IPS DF 6.9 (cell line): Measurements from ENCODE around the gene METTL16.

ENCODE experiments used
- DNase-seq: peaks from one replicate; pipeline ENCODE4 v3.0.0-alpha.2; 2013; ENCODE audit warnings: low read depth, low spot score
- H3K27ac ChIP-seq: one replicate; pipeline ENCODE4 v1.5.1; 2013; ENCODE audit warnings: low read length, control low read depth
- H3K27me3 ChIP-seq: 2 replicates; pipeline ENCODE4 v1.6.1; 2013; ENCODE audit warnings: mild to moderate bottlenecking, low read length; ENCODE audit not compliant: control insufficient read depth, insufficient read depth
- H3K36me3 ChIP-seq: 2 replicates; pipeline ENCODE4 v1.6.1; 2013; ENCODE audit warnings: low read length; ENCODE audit not compliant: control insufficient read depth, insufficient read depth
- H3K4me1 ChIP-seq: 2 replicates; pipeline ENCODE4 v1.6.1; 2013; ENCODE audit warnings: low read length; ENCODE audit not compliant: control insufficient read depth, insufficient read depth
- H3K4me3 ChIP-seq: 2 replicates; pipeline ENCODE4 v1.5.1; 2013; ENCODE audit warnings: mild to moderate bottlenecking, low read length
- H3K9me3 ChIP-seq: 2 replicates; pipeline ENCODE4 v1.6.1; 2013; ENCODE audit warnings: low read length, inconsistent platforms; ENCODE audit not compliant: control insufficient read depth, insufficient read depth
- WGBS: extraction: QIAGEN DNeasy Blood & Tissue Kit; methylation state at CpG from one replicate; pipeline ENCODE4 v1.1.7; 2013; ENCODE audit warnings: mixed read lengths, missing lambda C conversion rate; ENCODE audit not compliant: insufficient read length, insufficient coverage; 5-methylcytosine and 5-hydroxymethylcytosine counted together

Gene METTL16

GRCh38 chr17:2383628-2384167 lies 128.0 kb downstream of the METTL16 start:
- Histone ChIP-seq H3K27me3 (no peaks in the 10 kb centered on the region), H3K27ac (no peak overlapping the region), H3K4me3 (no peak overlapping the region), H3K4me1 (no peaks in the 10 kb centered on the region), H3K36me3 (peaks cover 5% of the 10 kb centered on the region), H3K9me3 (no peaks in the 10 kb centered on the region)
- no peak for DNase-seq
- WGBS: no CpG with 5 or more reads among the region's 11 CpGs

DNA sequence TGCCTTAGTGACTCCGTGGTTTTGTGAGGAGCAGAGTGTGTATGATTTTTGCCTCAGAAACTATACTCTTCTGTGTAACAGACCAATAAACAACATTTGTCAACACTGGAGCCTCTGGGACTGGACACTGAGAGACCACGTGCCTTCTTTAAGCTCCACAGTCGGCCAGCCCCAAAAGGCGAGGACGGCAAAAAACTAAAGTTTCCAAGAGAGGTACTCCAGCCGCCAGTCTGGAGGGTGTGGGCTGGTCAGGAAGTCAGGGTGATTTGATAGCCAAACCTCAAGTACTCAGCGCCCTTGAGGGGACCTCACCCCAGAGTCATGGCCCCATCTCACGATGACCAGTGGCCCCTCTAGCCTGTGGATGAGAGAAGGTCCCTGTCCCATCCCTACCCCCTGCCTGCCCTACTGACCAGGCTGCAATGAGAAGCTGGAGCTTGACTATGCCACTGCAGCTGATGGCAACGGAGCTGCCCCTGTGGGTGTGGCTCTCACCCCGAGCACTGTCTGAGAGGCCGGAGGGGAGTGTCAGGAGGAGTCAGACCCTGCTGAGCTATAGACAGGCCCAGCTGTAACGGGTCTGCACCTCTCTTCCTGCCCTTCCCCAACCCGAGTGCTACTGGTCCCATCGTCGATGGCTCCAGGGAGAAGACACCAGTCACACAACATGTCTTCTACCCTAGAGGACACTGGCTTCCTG lies 130.6 kb downstream of the METTL16 start:
- Histone ChIP-seq H3K4me1 (no peaks in the 10 kb centered on the region), H3K9me3 (no peaks in the 10 kb centered on the region), H3K36me3 (0 out of 2 replicates have a peak, but pooled peaks cover 5% of the 10 kb centered on the region), H3K27ac (no peak overlapping the region), H3K27me3 (no peaks in the 10 kb centered on the region), H3K4me3 (no peak overlapping the region)
- no CpG with 5 or more reads among the region's 15 CpGs for WGBS
- no peak for DNase-seq

- WGBS: no CpG with 5 or more reads among the region's 16 CpGs
- Histone ChIP-seq H3K27me3 (no peaks in the 10 kb centered on the region), H3K4me1 (no peaks in the 10 kb centered on the region), H3K36me3 (peaks cover 7% of the 10 kb centered on the region; the same call in 1 of the 2 replicates), H3K27ac (no peak overlapping the region), H3K4me3 (no peak overlapping the region), H3K9me3 (no peaks in the 10 kb centered on the region)
- no peak for DNase-seq
These were observed 131.3 kb downstream of the METTL16 start for GRCh38 chr17:2380226-2380922.

DNA sequence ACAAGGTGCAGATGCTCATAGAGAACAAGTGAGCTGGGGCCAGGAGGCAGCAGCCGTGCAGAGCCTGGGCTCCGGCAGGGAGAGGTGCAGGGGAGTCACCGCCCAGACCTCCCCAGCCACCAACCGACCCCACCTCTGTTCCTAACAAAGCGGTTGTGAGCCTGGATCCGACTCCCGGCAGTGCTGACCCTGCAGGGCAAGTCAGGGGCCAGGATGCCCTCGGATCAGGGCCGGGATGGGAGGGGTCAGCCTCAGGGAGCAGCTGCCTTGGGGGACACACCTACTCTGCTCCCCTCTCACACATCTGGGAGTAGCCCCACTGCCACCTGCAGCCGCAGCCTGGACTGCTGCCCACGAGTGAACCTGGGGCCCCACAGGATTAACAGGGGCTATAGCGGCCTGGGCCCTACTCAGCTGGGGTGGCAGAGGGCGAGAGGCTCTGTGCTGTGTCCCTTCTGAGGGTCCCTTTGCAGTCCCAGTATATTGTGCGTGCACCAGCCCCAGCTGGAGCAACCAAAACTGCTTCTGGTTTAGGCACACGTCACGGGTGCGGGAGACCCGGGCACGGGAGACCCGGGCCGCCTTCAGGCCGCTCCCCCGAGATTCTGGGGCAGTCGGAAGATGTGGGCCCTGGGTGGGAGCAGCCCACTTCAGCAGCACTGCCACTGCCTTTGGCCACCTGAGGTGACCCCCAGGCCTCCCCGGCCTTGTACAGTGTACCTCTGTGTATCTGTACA lies 132.0 kb downstream of the METTL16 start:
- Histone ChIP-seq H3K4me1 (no peaks in the 10 kb centered on the region), H3K4me3 (no peak overlapping the region), H3K27me3 (no peaks in the 10 kb centered on the region), H3K36me3 (peaks cover 8% of the 10 kb centered on the region; the same call in 1 of the 2 replicates), H3K27ac (no peak overlapping the region), H3K9me3 (no peaks in the 10 kb centered on the region)
- WGBS: no CpG with 5 or more reads among the region's 25 CpGs
- DNase-seq: no peak

GRCh38 chr17:2378905-2379304 lies 132.8 kb downstream of the METTL16 start:
- WGBS: no CpG with 5 or more reads among the region's 11 CpGs
- Histone ChIP-seq H3K4me3 (no peak overlapping the region), H3K36me3 (peaks cover 8% of the 10 kb centered on the region; the same call in 1 of the 2 replicates), H3K27ac (no peak overlapping the region), H3K4me1 (no peaks in the 10 kb centered on the region), H3K27me3 (no peaks in the 10 kb centered on the region), H3K9me3 (no peaks in the 10 kb centered on the region)
- DNase-seq: no peak

DNA sequence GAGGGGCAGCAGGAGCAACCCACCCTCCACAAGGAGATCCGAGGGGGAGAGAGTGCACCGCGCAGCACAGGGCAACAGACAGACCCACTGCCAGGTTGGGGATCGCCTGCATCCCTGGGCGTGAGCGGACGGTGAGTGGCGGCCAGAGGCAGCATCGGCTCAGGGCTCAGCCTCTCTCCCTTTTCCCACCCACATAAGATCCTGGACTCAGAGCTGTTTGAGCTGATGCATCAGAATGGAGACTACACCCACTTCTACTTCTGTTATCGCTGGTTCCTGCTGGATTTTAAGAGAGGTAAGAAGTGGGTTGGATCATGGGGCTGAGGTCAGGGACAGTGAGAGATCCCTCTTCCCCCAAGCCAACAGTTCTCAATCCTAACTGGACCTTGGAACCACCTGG lies 134.0 kb downstream of the METTL16 start:
- WGBS: no CpG with 5 or more reads among the region's 10 CpGs
- H3K36me3 ChIP-seq: peaks cover 10% of the 10 kb centered on the region; the same call in 1 of the 2 replicates
- no peak for DNase-seq

DNA sequence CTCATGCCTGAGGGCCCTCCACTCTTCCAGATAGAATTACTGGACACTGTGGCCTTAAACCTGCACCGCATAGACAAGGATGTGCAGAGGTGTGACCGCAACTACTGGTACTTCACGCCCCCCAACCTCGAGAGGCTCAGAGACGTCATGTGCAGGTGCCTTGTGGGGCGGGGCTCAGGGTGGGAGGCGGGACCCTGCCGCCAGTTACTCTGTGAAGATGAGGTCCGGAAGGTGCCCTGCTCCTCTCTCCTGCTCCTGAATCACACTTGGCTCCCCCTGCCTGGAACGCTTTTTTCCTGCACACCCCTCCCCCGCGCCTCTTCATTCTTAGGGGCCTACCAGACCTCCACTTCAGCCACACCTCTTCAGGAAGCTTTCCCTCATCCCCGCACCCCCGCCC lies 135.6 kb downstream of the METTL16 start:
- Histone ChIP-seq H3K27me3 (no peaks in the 10 kb centered on the region), H3K9me3 (no peaks in the 10 kb centered on the region), H3K4me1 (no peaks in the 10 kb centered on the region), H3K27ac (no peak overlapping the region), H3K36me3 (peaks cover 10% of the 10 kb centered on the region; the same call in 1 of the 2 replicates), H3K4me3 (no peak overlapping the region)
- no peak for DNase-seq
- no CpG with 5 or more reads among the region's 14 CpGs for WGBS

More for the DNA sequence above, 134.0 kb downstream of the METTL16 start:
- H3K4me1 ChIP-seq: no peaks in the 10 kb centered on the region
- no peaks in the 10 kb centered on the region for H3K27me3 ChIP-seq
- H3K9me3 ChIP-seq: no peaks in the 10 kb centered on the region
- H3K27ac ChIP-seq: no peak overlapping the region
- no peak overlapping the region for H3K4me3 ChIP-seq

GRCh38 chr17:2375406-2375805 lies 136.3 kb downstream of the METTL16 start:
- Histone ChIP-seq H3K9me3 (no peaks in the 10 kb centered on the region), H3K4me3 (no peak overlapping the region), H3K36me3 (peaks cover 10% of the 10 kb centered on the region; the same call in 1 of the 2 replicates), H3K27me3 (no peaks in the 10 kb centered on the region), H3K27ac (no peak overlapping the region), H3K4me1 (no peaks in the 10 kb centered on the region)
- WGBS: no CpG with 5 or more reads among the region's 19 CpGs
- DNase-seq: no peak

DNA sequence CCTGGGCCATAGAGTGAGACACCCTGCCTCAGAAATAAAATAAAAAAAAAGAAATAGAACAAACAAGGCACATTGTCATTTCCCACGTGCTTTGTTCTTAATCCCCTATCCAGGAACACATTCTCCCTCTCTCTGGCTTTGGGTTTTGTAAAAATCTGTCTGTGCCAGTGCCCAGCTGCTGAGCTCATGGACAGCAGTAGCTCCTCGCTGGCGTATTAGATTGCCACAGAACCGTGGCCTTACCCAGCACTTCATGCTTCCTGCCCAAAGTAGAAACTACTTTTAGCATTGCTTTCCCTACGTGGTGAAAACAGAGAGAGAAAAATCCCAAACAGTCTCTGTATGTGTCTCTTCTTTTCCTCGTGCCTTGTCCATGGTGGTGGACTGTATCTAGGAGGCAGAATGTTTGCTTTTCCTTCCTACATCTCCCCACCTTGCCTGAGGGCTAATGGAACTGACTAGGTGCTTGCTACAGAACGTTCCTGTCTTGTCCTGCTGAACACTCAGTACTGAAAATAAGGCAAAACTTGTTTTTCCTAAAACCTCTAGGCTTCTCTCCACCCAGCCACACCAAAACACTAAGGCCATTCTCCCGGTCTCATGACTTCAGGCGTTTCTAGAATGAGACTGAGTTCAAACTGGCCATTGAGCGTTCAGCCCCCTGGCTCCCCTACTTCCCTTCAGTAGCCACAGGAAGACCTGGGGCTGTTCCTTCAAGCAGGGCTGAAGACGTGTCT lies 137.0 kb downstream of the METTL16 start:
- DNase-seq: no peak
- Histone ChIP-seq H3K4me3 (no peak overlapping the region), H3K27ac (no peak overlapping the region), H3K36me3 (peaks cover 10% of the 10 kb centered on the region; the same call in 1 of the 2 replicates), H3K27me3 (no peaks in the 10 kb centered on the region), H3K9me3 (no peaks in the 10 kb centered on the region), H3K4me1 (no peaks in the 10 kb centered on the region; the same call in 1 of the 2 replicates)
- WGBS: no CpG with 5 or more reads among the region's 11 CpGs
